Body of pancreas (tissue), 4 donors: ENCODE data around the gene SLC38A9. TPM values are rescaled to one million over a fixed set of nuclear protein-coding genes. Genes with fewer than 3 reads are reported as not detected.

Experiments
- ATAC-seq: fragments of 150-250 bp; one replicate; pipeline ENCODE4 v1.9.1; 2016
- DNase-seq, 4 donors: peaks; one replicate each; pipeline ENCODE4 v3.0.0-alpha.2; 2019
- H3K27ac ChIP-seq, 4 donors: fragments of 200-600 bp; sonication (generic); 1 replicate in 3 of 4; 2 replicates in 1 of 4; pipeline versions ENCODE4 v1.5.1 to v1.6.1; 2016 to 2019; ENCODE audit warnings: mild to moderate bottlenecking in 1 of 4, mixed read lengths in 1 of 4, moderate library complexity in 1 of 4
- H3K27me3 ChIP-seq, 2 donors: fragments of 200-600 bp; sonication (generic); one replicate each; pipeline ENCODE4 v1.6.0; 2016; ENCODE audit warnings: mild to moderate bottlenecking in 1 of 2
- H3K36me3 ChIP-seq, 2 donors: fragments of 200-600 bp; sonication (generic); replicated peaks in 1 of 2; 2 replicates each; pipeline ENCODE4 v1.5.1; 2016; ENCODE audit warnings: low read depth in 2 of 2; ENCODE audit not compliant: insufficient read depth in 1 of 2
- H3K4me1 ChIP-seq: fragments of 200-600 bp; sonication (generic); one replicate; pipeline ENCODE4 v1.6.0; 2016
- H3K4me3 ChIP-seq, 2 donors: fragments of 200-600 bp; sonication (generic); 1 replicate in 1 of 2; 2 replicates in 1 of 2; pipeline ENCODE4 v1.5.1; 2016 to 2019
- H3K9me3 ChIP-seq, 3 donors: fragments of 200-600 bp; sonication (generic); 1 replicate in 2 of 3; 2 replicates in 1 of 3; pipeline ENCODE4 v1.5.1; 2016
- CTCF ChIP-seq, 7 experiments: fragments of 450-650 bp in 4 of 7; fragments of 200-600 bp in 3 of 7; sonication (generic) in 3 of 7; IDR thresholded peaks; one replicate each; pipeline ENCODE4 v1.5.1; 2016 to 2019; ENCODE audit warnings: antibody characterized with exemption in 7 of 7
- POLR2A ChIP-seq, 3 donors: fragments of 450-650 bp; IDR thresholded peaks; one replicate each; pipeline ENCODE4 v1.6.1; 2016; ENCODE audit warnings: antibody characterized with exemption in 3 of 3, mild to moderate bottlenecking in 2 of 3
- whole genome bisulfite sequencing, 2 donors: methylation state at CpG; one replicate each; pipeline ENCODE4 v1.1.5; 2017; 5-methylcytosine and 5-hydroxymethylcytosine counted together
- intact Hi-C: fragments of 100-400 bp; cut with DNase I; formaldehyde crosslinking; loops from one replicate; pipeline ENCODE4 v1.15.1; 2023
- total RNA-seq, 2 donors: library from RNA; depleted of rRNA; stranded (reverse); fragments of >200 nt; gene quantifications; one replicate each; pipeline ENCODE4 v1.1.0, GENCODE V29; 2016

The SLC38A9 gene
- total RNA-seq, 2 donors from 2014 or later: 33.5 to 43.8 TPM

- H3K27ac ChIP-seq: no peak overlapping the region
- no peak overlapping the region for H3K4me3 ChIP-seq
- DNase-seq (no peak), ATAC-seq (no peak)
- TF ChIP-seq POLR2A (IDR thresholded peaks at IDR 0.05) (no peak), CTCF (IDR thresholded peaks at IDR 0.05) (no peak)
- no peaks in the 10 kb centered on the region for H3K27me3 ChIP-seq
- peaks cover 9% of the 10 kb centered on the region for H3K4me1 ChIP-seq
- H3K9me3 ChIP-seq: no peaks in the 10 kb centered on the region
- H3K36me3 ChIP-seq: no peaks in the 10 kb centered on the region
- intact Hi-C loops: no loop called here
- WGBS, 2 donors: 41 to 93% methylated on average over 1 of the region's 1 CpG
Observed at GRCh38 chr5:55679556-55679955, 32.6 kb downstream of the SLC38A9 start.

GRCh38 chr5:55675119-55675518, 37.0 kb downstream of the SLC38A9 start:
- Histone ChIP-seq H3K4me3 (no peak overlapping the region), H3K36me3 (no peaks in the 10 kb centered on the region), H3K27ac (no peak overlapping the region), H3K27me3 (no peaks in the 10 kb centered on the region), H3K4me1 (peaks cover 8% of the 10 kb centered on the region), H3K9me3 (no peaks in the 10 kb centered on the region)
- TF ChIP-seq CTCF (IDR thresholded peaks at IDR 0.05) (no peak), POLR2A (IDR thresholded peaks at IDR 0.05) (no peak)
- no peak for DNase-seq
- intact Hi-C loops: no loop called here
- no peak for ATAC-seq
- 7 to 12% methylated on average over 1 of the region's 1 CpG for WGBS, 2 donors

- H3K4me1 ChIP-seq: peaks cover 8% of the 10 kb centered on the region
- DNase-seq: no peak
- intact Hi-C loops: no loop called here
- H3K36me3 ChIP-seq: no peaks in the 10 kb centered on the region
- TF ChIP-seq CTCF (IDR thresholded peaks at IDR 0.05): no peak
- H3K27me3 ChIP-seq: no peaks in the 10 kb centered on the region
- H3K9me3 ChIP-seq: no peaks in the 10 kb centered on the region
- 59 to 64% methylated on average over 2 of the region's 2 CpGs for WGBS, 2 donors
- ATAC-seq: no peak
- no peak overlapping the region for H3K27ac ChIP-seq
- no peak overlapping the region for H3K4me3 ChIP-seq
Observed at GRCh38 chr5:55674340-55674739, 37.8 kb downstream of the SLC38A9 start.

GRCh38 chr5:55672477-55672911, 39.6 kb downstream of the SLC38A9 start:
- Histone ChIP-seq H3K9me3 (no peaks in the 10 kb centered on the region), H3K4me3 (no peak overlapping the region), H3K36me3 (peaks cover 0 to 3% of the 10 kb centered on the region in 2 donors), H3K27me3 (no peaks in the 10 kb centered on the region), H3K4me1 (peaks cover 8% of the 10 kb centered on the region), H3K27ac (no peak overlapping the region)
- DNase-seq (no peak), ATAC-seq (no peak)
- intact Hi-C loops: no loop called here
- no peak for TF ChIP-seq POLR2A (IDR thresholded peaks at IDR 0.05)
- no peak for TF ChIP-seq CTCF (IDR thresholded peaks at IDR 0.05)
- WGBS, 2 donors: 87 to 88% methylated on average over 2 of the region's 2 CpGs

GRCh38 chr5:55671975-55672374, 40.1 kb downstream of the SLC38A9 start:
- WGBS, 2 donors: 100% methylated on average over 1 of the region's 1 CpG
- Histone ChIP-seq H3K36me3 (peaks cover 0 to 3% of the 10 kb centered on the region in 2 donors), H3K27me3 (no peaks in the 10 kb centered on the region), H3K4me3 (no peak overlapping the region), H3K9me3 (no peaks in the 10 kb centered on the region), H3K27ac (no peak overlapping the region), H3K4me1 (peaks cover 8% of the 10 kb centered on the region)
- ATAC-seq (no peak), DNase-seq (no peak)
- intact Hi-C loops: no loop called here
- TF ChIP-seq CTCF (IDR thresholded peaks at IDR 0.05) (no peak), POLR2A (IDR thresholded peaks at IDR 0.05) (no peak)
